Glomerular visceral epithelial cell (primary cell): ENCODE data around the gene BCL11A.

Experiments used
- DNase-seq: peaks from one replicate; pipeline ENCODE4 v3.0.0-alpha.2; 2016; ENCODE audit errors: extremely low spot score

Gene BCL11A

DNA sequence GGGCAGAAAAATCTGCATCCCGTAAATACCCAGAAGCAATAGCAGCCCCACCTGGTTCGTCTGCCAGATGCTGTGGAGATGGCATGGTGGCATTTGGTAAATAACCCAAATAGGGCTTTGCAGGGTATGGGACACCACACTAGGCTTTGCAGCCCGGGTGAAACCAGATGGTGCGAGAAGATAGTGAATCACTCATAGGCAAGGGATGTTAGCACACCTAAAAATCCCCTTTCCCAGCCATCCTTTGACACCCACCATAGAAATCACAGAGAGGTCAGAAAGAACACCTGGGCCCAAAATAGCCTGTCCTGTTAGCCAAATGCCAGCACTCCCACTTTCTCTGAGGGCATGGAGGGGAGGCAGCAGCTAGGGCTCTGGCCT lies 47.6 kb downstream of the BCL11A start:
- no peak for DNase-seq

DNA sequence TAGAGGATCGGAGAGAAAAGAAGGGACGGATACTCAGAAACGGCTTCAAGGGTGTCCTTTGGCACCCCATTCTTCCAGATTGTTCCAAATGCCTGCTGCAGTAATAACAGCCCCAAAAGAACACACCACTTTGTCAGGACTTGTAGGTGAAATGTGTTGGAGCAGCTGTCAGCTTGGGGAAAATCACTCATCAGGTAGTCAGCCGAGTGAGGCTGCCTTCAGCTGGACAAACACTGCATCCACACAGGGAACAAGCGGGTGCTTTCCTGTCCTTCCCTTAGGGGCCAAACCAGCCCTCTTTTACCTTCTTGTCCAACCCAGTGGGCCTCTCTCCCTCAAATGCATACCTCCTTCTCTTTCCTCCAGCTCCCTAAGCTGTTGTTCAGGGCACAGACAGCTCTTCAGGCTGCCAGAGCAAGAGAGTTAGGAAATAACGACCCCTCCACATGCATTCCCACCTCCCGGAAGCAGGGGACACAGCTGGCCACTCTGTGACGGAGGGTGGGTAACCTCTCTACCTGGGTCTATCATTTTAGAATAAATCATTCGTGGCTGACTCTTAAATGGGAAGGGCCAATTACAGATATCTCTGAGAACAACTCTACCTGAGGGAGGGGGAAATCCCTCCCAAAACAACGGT lies 48.1 kb downstream of the BCL11A start:
- no peak for DNase-seq

DNA sequence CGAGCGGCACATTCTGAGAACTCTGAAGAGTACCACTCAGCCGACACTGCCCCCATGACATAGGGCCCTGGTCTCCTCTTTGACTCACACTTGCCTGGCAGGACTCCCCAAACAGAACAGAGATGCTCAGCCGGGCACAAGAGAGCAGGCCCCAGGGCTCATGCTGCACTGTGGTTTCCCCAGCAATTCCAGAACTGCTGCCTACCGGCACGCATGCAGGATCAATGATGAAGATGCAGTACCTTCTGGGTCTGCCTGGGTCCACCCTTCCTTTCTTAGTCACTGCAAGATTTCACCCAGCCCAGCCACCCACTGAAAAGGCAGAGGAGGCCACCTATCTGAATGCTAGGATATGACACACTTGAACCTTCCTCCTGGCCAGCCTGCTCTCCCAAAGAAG lies 49.4 kb downstream of the BCL11A start:
- no peak for DNase-seq

DNA sequence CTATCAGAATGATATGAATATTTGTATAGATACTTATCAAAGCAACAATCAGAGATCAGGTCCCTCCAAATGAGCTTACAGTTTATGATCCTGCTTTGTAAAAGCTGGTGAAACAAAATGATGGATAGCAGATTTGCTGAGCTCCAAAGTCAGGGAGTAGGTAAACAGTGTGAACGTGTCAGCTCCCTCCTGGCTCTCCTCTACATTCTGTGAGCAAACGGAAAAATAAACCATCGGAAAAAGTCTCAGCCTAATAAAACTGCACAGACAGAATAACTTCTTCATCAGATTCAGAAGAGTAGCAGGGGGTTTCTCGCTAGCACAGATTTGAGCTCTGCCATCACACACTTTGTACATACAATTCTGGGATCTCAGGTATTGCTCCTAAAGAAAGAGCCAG lies 51.3 kb downstream of the BCL11A start:
- DNase-seq = no peak

DNA sequence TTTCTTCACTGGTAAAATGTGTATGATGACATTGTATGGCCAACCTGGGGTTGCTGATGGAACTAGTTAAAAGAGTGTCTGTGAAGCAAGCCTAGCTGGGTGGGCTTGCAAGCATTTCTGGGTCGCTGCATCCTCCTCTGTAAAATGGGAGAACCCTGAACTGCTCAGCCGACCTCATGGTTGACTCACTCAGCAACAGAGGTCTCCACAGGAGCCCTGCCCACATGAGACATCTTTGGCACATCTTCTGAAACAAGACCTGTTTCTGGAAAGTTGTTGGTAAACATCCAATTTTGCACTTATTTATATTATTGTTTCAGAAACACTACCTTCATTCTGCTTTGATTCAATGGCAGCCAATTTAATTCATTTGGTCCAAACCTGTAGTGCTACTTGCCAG lies 52.6 kb downstream of the BCL11A start:
- no peak for DNase-seq

DNA sequence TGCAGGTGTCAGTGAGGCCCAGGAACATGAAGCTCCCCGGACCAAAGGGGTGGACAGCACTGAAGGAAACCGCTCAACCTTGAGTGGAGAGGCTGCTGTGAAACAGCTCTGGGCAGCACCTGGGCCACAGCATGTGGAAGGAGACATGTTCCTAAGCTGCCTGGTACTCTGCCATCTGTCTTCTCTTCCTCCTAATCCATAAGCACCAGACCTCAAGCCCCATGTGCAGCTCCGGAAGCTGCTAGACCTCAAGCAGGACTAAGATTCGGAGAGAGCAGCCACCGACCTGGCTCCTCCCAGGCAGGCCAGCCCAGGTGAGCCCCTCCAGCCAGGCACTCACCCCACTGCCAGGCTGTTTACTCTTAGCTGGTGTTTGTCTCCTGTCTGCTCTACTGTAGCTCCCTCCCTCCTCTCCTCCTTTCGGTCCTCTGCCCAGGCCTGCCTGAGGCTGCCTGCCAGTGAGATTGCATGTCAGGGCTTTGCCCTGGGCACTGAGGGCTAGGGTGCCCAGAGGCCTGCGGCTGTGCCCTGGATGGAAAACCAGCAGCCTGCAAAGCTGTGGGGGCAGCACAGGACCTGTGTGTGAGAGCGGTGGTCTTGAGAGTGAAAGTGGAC lies 53.7 kb downstream of the BCL11A start:
- DNase-seq = no peak

DNA sequence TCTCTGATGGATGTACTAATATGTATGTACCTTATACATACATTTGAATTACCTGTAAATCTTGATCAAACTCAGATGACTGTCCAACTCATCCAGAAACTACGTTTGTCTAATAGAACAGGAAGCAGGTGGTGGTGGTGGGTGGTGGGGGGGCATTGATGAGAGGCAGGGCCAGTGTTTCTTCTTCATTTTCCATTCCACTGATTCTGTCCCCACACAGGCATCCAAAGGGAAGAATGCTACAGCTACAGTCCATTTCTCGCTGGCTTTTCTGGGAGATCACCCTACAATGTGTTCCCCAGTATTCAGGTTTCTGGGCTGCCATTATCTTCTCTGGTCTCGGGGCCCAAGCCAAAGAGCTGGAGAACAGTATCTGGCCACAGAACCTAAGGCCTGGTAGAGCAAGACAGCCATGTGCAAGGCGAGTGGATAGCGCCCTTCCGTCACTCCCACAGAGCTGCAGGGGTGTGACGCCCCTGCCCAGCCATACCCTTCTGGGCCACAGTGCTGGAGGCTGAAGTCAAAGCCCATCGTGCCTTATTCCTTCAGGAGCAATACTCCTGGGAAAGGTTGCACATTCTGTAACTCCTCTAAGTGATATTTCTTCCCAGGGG lies 54.5 kb downstream of the BCL11A start:
- DNase-seq = no peak

DNA sequence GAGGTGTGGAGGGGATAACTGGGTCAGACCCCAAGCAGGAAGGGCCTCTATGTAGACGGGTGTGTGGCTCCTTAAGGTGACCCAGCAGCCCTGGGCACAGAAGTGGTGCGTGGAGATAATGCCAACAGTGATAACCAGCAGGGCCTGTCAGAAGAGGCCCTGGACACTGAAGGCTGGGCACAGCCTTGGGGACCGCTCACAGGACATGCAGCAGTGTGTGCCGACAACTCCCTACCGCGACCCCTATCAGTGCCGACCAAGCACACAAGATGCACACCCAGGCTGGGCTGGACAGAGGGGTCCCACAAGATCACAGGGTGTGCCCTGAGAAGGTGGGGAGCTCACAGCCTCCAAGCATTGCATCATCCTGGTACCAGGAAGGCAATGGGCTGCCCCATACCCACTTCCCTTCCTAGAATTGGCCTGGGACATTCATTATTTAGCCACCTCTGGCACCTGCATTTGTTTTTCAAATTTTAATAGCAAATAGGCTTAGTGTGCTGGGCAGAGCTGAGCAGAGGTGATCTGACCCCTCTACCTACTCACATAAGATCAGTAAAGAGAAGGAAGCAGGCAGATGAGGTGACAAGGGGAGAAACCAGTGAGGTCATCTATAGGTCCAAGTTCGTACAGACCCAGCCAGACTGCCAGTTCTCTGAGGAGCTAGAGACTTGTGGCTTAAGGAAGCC lies 55.2 kb downstream of the BCL11A start:
- DNase-seq = no peak

DNA sequence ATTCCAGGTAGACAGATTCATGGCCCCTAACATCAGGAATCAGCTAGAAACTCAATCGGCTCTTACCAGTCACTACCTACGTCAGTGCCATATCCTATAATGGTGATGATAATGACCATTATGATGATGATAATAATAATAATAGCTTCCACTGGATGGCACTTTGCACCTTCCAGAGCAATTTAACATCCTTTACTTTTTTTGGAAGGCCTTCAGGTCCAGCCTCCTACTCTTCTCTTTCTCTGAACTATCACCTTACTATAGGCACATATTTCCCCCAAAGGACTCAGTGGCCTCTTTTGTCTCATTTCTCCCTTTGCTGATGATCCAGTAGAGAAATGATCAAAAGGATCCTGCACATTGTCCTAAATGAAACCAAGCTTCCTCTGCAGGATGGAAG lies 56.0 kb downstream of the BCL11A start:
- no peak for DNase-seq

DNA sequence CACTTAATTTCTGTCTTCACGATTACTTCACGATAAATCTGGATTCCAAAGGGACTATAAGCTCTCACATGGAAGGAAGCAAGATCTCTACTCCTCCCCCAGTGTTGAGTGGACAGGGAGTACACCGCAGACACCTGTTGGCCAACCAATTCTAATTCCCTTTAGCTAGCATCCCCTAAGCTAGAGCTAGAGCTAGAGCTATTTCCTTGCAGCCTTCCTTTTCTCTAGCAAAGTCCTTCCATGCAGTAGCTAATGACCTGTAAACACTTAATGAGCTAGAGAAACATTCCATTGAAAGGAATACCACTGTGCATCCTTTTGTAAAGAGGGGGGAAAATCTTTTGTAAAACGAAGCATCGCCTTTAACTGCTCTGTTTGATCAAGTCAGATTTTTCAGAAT lies 56.5 kb downstream of the BCL11A start:
- no peak for DNase-seq

DNA sequence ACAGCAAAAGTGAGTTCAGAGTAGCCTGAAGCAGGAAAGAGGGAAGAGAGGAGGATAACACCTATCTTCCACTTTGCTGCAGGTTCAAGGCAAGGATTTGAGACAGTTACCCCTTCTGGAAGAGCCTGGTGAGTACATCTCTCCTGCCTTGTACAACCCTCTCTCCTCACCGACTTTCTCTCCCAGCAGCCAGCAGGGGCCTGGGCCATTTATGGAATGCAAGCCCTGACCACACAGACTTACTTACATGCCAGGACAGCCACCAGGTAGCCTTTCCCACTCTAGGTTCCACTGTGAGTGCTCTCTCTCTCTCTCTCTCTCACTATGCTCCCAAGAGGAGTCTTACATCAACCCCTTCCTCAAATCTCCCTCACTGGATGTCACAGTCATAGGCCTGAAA lies 57.0 kb downstream of the BCL11A start:
- DNase-seq = no peak

DNA sequence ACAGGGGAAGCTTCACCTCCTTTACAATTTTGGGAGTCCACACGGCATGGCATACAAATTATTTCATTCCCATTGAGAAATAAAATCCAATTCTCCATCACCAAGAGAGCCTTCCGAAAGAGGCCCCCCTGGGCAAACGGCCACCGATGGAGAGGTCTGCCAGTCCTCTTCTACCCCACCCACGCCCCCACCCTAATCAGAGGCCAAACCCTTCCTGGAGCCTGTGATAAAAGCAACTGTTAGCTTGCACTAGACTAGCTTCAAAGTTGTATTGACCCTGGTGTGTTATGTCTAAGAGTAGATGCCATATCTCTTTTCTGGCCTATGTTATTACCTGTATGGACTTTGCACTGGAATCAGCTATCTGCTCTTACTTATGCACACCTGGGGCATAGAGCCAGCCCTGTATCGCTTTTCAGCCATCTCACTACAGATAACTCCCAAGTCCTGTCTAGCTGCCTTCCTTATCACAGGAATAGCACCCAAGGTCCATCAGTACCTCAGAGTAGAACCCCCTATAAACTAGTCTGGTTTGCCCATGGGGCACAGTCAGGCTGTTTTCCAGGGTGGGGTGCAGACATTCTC lies 58.3 kb downstream of the BCL11A start:
- no peak for DNase-seq

DNA sequence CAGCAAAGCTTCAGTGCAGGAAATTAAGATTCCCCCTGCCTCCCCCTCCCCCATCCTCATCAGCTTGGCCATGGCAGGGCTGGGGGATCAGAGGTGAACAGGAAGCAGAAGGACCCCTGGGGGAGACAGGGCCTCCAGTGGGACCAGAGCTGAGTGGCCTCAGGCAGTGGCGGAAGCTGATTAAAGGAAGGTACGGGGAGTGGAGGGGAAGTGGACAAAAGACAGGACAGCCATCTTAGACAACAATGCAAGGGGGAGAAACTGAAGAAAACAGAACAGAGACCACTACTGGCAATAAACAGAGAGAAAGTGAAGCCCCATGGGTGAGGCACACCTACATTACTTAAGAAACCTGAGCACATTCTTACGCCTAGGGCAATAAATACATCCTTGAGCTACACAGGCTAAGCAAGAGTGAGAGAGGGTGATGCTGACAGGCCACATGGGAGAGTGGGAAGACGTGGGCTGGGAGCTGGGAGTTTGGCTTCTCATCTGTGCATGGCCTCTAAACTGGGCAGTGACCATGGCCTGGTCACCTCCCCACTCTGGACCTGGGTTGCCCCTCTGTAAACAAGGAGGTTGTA lies 59.6 kb downstream of the BCL11A start:
- no peak for DNase-seq

DNA sequence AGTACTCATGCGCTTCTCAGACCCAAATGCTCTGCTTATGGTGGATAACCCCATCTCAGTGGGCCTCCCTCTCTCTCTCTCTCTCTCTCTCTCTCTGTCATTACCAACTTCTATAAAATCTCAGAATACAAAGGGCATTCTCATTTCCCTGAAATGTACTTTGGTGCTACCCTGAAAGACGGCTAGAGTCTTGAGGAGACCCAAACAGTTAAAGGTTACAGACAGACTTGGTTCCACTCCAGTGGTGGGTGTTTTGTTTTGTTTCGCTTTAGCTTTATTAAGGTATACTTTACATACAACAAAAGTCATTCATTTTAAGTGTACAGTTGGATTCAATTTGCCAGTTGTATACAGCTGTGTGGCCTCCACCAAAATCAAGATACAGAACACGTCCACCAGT lies 60.9 kb downstream of the BCL11A start:
- DNase-seq = no peak

DNA sequence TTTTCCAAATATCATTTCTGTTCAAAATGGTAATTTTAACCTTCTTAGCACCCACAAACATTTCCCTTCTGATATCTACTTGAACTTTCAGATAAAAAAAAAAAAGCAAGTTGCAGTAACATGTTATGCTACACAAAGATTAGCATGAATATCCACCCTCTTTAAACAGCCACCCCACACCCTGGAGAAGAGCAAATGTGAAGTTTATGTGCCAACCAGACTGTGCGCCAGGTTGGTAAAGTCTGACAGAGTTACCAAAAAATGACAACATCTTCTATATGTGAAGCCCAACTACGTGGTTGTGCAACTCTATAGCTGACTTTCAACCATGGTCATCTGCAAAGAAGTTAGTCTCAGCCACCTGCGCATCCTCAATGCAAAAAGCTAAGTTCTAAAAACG lies 62.6 kb downstream of the BCL11A start:
- DNase-seq = no peak

DNA sequence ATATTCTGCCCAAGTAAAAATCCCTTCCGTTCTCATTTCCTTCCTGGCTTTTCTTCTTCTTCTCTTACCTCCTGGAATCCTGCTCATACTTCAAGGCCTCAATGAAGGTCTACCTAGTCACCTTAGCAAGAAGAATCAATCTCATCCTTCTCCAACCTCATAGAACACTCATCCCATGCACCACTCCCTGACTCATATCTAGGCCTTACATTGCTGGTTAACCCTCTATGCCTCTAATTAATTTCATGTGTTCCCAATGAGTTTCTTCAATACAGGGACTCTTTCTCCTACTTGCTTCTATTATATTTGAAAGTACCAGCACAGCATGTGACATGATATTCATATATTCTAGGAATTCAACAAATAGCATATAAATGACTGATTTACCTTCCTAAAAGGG lies 63.0 kb downstream of the BCL11A start:
- no peak for DNase-seq

DNA sequence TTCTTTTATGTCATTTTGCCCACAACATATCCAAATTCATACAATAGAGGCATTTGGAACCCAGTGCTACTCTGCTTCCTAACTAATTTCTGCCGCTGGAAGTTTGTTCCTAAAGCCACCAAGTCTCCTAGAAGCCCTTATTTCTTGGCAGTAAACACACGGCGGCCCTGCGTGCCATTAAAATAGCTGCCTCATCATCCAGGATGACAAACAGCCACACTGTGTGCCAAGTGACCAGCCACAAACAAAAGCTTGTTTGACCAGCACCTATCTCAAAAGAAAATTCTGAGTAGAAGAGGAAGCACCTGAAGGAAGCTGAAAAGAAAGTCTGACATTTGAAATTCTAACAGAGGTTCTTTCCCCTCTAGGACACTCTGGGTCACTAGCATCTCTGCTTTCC lies 64.2 kb downstream of the BCL11A start:
- DNase-seq = no peak

DNA sequence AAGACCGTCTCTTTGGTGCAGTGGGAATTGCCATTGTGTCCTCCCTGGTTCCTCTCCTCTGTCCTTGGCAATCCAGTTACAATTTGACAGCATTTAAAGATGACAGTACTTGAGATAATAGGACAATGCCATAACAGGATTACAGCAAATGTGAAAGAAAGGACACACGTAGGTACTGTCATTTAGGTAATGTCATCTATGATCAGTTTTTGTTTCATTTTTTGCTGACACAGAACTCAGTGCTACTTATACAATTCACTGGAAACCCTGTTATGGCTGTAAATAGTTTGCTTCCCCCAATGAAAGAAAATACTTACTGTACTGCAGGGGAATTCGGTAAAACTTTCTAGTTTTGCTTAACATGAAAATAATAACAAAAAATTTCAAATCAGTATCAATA lies 65.2 kb downstream of the BCL11A start:
- no peak for DNase-seq

DNA sequence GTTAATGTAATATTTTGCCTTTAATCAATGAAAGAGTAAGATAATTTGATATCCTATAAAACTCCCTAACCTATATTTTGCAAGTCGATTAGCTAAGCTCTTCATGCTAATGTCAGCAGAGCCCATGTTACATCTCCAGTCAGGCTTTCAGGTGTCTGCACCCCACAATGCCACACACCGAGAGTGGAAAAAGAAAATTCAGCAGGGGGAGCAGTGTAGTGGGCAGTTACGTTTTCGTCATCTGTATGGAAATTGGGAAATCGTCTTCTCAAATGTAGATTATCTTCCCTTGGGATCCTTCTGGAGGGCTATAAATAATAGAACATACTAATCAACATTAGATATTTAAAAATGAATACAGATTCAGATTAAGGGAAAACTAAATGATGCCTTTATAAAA lies 66.3 kb downstream of the BCL11A start:
- DNase-seq = no peak

DNA sequence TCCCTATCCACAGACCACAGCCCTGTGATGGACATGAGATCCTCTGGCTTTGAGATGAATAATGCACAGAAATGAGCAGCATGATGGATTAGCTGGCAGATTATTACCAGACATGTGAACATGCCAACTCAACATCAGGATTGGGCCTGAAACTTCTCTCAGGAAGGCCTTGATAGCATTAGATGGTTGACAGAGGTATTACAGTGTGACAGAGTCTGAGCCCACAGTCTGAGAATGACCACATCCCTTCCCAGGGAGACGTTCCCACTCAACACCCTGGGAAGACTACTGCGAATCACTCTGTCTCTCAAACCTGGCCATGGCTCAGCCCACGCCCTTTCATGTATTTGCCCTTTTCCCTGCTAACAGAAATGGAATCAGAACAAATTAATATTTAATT lies 66.9 kb downstream of the BCL11A start:
- DNase-seq = no peak

DNA sequence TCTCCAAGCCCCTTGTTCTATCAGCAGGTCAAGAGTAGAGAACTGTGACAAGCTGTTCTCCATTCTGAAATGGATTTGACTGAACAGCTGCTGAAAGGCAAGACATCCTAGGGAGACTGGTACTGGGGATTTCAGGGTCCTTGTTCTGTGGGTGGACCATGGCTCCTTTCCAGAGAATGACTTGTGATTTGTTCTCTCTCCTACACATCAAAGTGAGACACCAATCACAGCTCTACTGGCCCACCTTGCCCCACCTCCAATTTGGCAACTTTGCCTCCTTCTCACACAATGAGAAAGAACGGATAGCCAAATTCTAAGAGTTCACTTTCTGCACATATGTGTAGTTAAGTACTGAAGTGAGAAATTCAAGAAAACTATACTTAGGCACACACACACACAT lies 67.4 kb downstream of the BCL11A start:
- no peak for DNase-seq

DNA sequence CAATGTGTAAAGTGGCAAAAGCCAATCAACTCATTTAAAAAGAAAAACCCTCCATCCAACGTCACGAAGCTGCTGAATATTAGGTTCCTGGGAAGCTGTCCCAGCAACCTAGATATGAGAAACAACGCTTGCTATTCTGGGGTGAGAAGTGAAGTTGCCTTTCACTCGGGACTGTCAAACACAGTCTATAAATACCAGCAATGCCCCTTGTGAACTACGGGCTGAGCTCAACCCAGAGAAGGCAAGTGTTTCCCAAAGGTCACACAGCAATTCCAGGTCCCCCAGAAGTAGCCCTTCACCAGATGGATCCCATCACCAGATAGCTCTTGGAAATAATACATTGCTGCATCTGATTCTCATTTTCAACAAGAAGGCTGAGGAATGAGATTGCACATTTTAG lies 67.9 kb downstream of the BCL11A start:
- DNase-seq = no peak
